Spleen (tissue), 7 donors: ENCODE results near the gene ZNF385D.

Source experiments
- POLR2AphosphoS5 ChIP-seq, 3 donors: sonication (generic); formaldehyde crosslinking; IDR thresholded peaks; one replicate each; pipeline ENCODE4 v1.5.1; 2017; ENCODE audit warnings: antibody characterized with exemption in 3 of 3
- TF ChIP-seq, protein P1 (sequence below), 11 experiments: fragments of 200-600 bp in 7 of 11; fragments of 450-650 bp in 4 of 11; sonication (generic) in 4 of 11; IDR thresholded peaks in 8 of 11; conservative IDR thresholded peaks in 3 of 11; 1 replicate in 7 of 11; 2 replicates in 4 of 11; pipeline versions ENCODE4 v1.4.0 to v1.8.0; 2016 to 2021; ENCODE audit warnings: antibody characterized with exemption in 11 of 11, inconsistent platforms in 4 of 11, mild to moderate bottlenecking in 1 of 11
- donor health status: DM: no; HTN: no; CAD: no; lungs with moderate emphysema.
- donor health status: DM: no; HTN: no; CAD: no.
- donor health status: DM: no; HTN: no; CAD: no.

DNA sequence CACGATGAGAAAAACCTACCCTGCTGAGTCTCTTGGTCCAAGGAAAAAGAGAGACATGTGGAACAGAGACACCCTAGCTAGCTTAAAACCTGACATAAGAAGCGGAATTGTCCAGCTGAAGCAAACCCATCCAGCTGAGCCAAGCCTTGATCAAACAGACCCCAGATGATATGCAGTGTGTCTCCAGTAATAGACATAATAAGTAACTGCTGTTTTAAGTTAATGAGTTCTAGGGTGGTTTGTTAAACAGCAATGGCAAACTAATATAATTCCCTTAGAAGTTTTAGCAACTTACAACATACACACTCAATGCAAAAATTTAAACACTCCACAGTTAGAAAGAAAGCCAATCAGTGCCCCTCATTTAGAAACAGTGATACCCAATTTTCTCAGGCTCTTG, 26.8 kb upstream of the ZNF385D start:
- TF ChIP-seq, protein P1, sequence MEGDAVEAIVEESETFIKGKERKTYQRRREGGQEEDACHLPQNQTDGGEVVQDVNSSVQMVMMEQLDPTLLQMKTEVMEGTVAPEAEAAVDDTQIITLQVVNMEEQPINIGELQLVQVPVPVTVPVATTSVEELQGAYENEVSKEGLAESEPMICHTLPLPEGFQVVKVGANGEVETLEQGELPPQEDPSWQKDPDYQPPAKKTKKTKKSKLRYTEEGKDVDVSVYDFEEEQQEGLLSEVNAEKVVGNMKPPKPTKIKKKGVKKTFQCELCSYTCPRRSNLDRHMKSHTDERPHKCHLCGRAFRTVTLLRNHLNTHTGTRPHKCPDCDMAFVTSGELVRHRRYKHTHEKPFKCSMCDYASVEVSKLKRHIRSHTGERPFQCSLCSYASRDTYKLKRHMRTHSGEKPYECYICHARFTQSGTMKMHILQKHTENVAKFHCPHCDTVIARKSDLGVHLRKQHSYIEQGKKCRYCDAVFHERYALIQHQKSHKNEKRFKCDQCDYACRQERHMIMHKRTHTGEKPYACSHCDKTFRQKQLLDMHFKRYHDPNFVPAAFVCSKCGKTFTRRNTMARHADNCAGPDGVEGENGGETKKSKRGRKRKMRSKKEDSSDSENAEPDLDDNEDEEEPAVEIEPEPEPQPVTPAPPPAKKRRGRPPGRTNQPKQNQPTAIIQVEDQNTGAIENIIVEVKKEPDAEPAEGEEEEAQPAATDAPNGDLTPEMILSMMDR (IDR thresholded peaks at IDR 0.05 in 8 of 11, conservative IDR thresholded peaks at IDR 0.05 in 3 of 11), result no peak
- no peak for TF ChIP-seq POLR2AphosphoS5 (IDR thresholded peaks at IDR 0.05)
